Measurements from ENCODE around the gene ZNF479. TPM values are rescaled to one million over a fixed set of nuclear protein-coding genes. Genes with fewer than 3 reads are reported as not detected.
"Not testable (repeated sequence)": the region's sequence is repeated elsewhere in the genome, so short reads cannot be mapped to it uniquely, and the experiment has no call there.

The ZNF479 gene
- not detected for polyA plus RNA-seq

DNA sequence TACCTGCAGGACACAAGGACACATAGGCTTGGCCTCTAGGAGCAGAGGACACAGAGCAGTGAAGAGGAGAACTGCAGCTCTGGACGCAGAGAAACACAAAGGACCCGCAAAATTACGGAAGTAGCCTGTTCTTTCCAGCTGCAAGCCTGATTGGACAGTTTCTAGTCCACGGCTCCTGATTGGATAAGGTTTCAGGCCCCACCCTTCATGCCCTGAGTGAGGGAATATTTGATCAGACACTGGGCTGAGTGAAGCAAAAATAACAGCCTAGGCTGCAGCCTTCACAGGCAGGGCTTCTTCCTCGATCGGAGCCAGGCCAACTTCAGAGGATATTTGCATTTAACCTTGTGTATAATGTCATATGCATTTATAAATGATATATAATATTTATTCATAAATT, at the start of gene ZNF479:
Gene ZNF479 (minus strand): TSS at position 101 of the 400 bp plus-strand sequence. CDS start 112 bp downstream, outside the sequence.
- Mint-ChIP-seq H3K9me3 (peaks cover 6 to 21% (median 16%) of the 10 kb centered on the region in 3 donors), H3K4me3 (peak within 1 kb of the TSS in 1 of 4 donors; percentile 72)
- not testable (repeated sequence) for H3K27me3 Mint-ChIP-seq

GRCh38 chr7:57182031-57182430, 49.8 kb upstream of the ZNF479 start:
- Mint-ChIP-seq H3K27me3 (no peaks in the 10 kb centered on the region), H3K36me3 (no peaks in the 10 kb centered on the region), H3K27ac (no peak overlapping the region), H3K4me3 (no peak overlapping the region), H3K9me3 (peaks cover 0 to 9% (median 7%) of the 10 kb centered on the region in 3 donors), H3K4me1 (no peaks in the 10 kb centered on the region)

More for the DNA sequence above, at the start of gene ZNF479:
- H3K4me1 Mint-ChIP-seq, H3K27ac Mint-ChIP-seq, H3K36me3 Mint-ChIP-seq: not testable (repeated sequence)

- no peaks in the 10 kb centered on the region for H3K27me3 Mint-ChIP-seq
- no peaks in the 10 kb centered on the region for H3K4me1 Mint-ChIP-seq
- H3K36me3 Mint-ChIP-seq = no peaks in the 10 kb centered on the region
- H3K4me3 Mint-ChIP-seq = no peak overlapping the region
- peaks cover 0 to 6% (median 4%) of the 10 kb centered on the region in 3 donors for H3K9me3 Mint-ChIP-seq
- no peak overlapping the region for H3K27ac Mint-ChIP-seq
Observed at GRCh38 chr7:57181281-57181680, 49.0 kb upstream of the ZNF479 start.

DNA sequence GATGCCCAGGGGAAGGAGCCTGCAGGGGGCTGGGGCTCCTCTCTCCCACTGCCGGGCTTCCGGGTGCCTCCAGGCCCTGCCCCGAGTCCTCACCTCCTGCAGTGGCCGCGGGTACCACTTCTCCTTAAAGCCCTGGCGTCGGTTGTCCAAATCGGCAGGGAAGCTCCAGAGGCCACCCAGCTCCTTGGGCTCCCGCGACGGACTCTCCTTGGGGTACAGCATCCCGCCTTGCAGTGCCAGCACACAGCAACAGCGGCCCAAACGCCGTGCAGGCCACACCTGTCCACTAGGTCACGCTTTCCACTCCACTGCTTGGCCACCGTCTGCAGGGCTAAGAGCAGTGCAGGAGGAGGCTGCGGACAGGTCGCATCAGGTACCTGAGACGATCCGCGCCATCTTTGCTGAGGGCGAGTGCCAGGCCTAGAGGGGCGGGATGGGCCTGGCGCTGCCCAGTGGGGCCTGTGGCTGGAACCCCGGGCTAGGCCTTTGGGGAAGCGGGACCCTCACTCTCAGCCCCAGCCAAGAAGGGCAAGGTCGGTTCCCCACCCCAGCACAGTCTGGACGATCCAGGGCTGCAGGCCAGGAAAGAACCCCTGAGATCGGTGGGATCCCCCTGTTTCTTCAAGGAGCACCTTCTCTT, 47.7 kb upstream of the ZNF479 start:
- no peaks in the 10 kb centered on the region for H3K4me1 Mint-ChIP-seq
- H3K9me3 Mint-ChIP-seq = peaks cover 0 to 7% (median 6%) of the 10 kb centered on the region in 3 donors
- no peaks in the 10 kb centered on the region for H3K36me3 Mint-ChIP-seq
- no peaks in the 10 kb centered on the region for H3K27me3 Mint-ChIP-seq
- H3K27ac Mint-ChIP-seq = no peak overlapping the region
- no peak overlapping the region for H3K4me3 Mint-ChIP-seq

- Mint-ChIP-seq H3K27ac (peak overlapping the region in 1 of 3 donors; percentile 39), H3K4me3 (no peak overlapping the region), H3K4me1 (no peaks in the 10 kb centered on the region), H3K27me3 (no peaks in the 10 kb centered on the region), H3K9me3 (peaks cover 0 to 7% (median 6%) of the 10 kb centered on the region in 3 donors), H3K36me3 (no peaks in the 10 kb centered on the region)
Observed at GRCh38 chr7:57178768-57179139, 46.5 kb upstream of the ZNF479 start.

- Mint-ChIP-seq H3K9me3 (peaks cover 0 to 7% (median 6%) of the 10 kb centered on the region in 3 donors), H3K27ac (peak overlapping the region in 1 of 3 donors; percentile 39), H3K4me1 (no peaks in the 10 kb centered on the region), H3K27me3 (no peaks in the 10 kb centered on the region), H3K4me3 (no peak overlapping the region), H3K36me3 (no peaks in the 10 kb centered on the region)
Observed at GRCh38 chr7:57177856-57178767, 45.9 kb upstream of the ZNF479 start.

DNA sequence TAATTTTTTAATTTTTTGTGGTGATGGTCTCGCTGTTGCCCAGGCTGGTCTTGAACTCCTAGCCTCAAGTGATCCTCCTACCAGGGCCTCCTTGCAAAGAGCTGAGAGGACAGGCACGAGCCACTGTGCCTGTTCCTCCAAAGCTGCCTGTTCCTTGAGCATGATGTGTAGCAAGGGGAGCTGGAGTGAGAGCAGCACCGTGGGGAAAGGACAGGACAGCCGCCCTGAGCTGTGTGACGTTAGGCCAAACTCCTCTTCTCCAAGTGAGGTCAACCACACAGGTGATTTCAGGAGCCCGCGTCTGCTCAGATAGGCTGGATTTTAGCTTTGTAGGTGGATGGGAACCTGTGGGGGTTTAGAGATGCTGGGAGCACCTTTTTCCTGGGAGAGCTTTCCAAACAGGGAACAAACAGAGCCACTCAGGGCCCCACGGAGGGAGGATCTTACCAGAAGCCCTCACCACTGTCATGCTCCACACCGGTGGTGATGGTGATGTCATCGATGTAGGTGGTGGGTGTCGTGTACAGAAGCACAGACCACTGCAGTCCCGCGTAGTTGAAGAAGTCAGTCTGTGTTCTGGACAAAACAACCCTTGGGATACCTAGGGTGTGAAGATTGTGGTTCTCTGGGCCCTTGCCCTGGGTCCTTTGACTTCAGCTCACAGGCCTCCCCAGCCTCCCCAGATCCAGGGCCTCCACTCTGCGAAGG, 44.8 kb upstream of the ZNF479 start:
- Mint-ChIP-seq H3K27me3 (no peaks in the 10 kb centered on the region), H3K4me3 (no peak overlapping the region), H3K9me3 (peaks cover 0 to 7% (median 6%) of the 10 kb centered on the region in 3 donors), H3K36me3 (no peaks in the 10 kb centered on the region), H3K27ac (no peak overlapping the region), H3K4me1 (no peaks in the 10 kb centered on the region)

GRCh38 chr7:57165285-57165899, 33.2 kb upstream of the ZNF479 start:
- Mint-ChIP-seq H3K27me3 (no peaks in the 10 kb centered on the region), H3K27ac (no peak overlapping the region), H3K4me1 (no peaks in the 10 kb centered on the region), H3K36me3 (no peaks in the 10 kb centered on the region), H3K9me3 (peaks cover 5 to 34% (median 12%) of the 10 kb centered on the region in 3 donors), H3K4me3 (no peak overlapping the region)

- not testable (repeated sequence) for H3K27ac Mint-ChIP-seq, H3K4me1 Mint-ChIP-seq, H3K36me3 Mint-ChIP-seq, H3K4me3 Mint-ChIP-seq, H3K27me3 Mint-ChIP-seq
- H3K9me3 Mint-ChIP-seq = peaks cover 2 to 14% (median 9%) of the 10 kb centered on the region in 3 donors
Observed at GRCh38 chr7:57120123-57120784, 12.0 kb downstream of the ZNF479 start.
